ENCODE measurements around the gene TTN.

TTN gene

GRCh38 chr2:178542161-178542560 lies 265.1 kb downstream of the TTN start:
- TF ChIP-seq CTCF (conservative IDR thresholded peaks at IDR 0.05; ENCODE audit: low read length): no peak
- no peak for DNase-seq (ENCODE audit: low read depth)
- no peak overlapping the region for H3K4me3 ChIP-seq (ENCODE audit: low read length)

- no peak for TF ChIP-seq CTCF (conservative IDR thresholded peaks at IDR 0.05; ENCODE audit: low read length)
These were observed 271.2 kb downstream of the TTN start for GRCh38 chr2:178536037-178536436.

GRCh38 chr2:178531168-178531567 lies 276.1 kb downstream of the TTN start:
- no peak overlapping the region for H3K4me3 ChIP-seq (ENCODE audit: low read length)
- TF ChIP-seq CTCF (conservative IDR thresholded peaks at IDR 0.05; ENCODE audit: low read length): no peak
- no peak for DNase-seq (ENCODE audit: low read depth)

More at GRCh38 chr2:178536037-178536436, 271.2 kb downstream of the TTN start:
- DNase-seq (ENCODE audit: low read depth): no peak
- no peak overlapping the region for H3K4me3 ChIP-seq (ENCODE audit: low read length)

GRCh38 chr2:178530625-178531142 lies 276.5 kb downstream of the TTN start:
- no peak for DNase-seq (ENCODE audit: low read depth)
- TF ChIP-seq CTCF (conservative IDR thresholded peaks at IDR 0.05; ENCODE audit: low read length): no peak
- H3K4me3 ChIP-seq (ENCODE audit: low read length): no peak overlapping the region

GRCh38 chr2:178530131-178530530 lies 277.1 kb downstream of the TTN start:
- no peak overlapping the region for H3K4me3 ChIP-seq (ENCODE audit: low read length)
- no peak for DNase-seq (ENCODE audit: low read depth)
- TF ChIP-seq CTCF (conservative IDR thresholded peaks at IDR 0.05; ENCODE audit: low read length): no peak

GRCh38 chr2:178529194-178529593 lies 278.0 kb downstream of the TTN start:
- no peak for TF ChIP-seq CTCF (conservative IDR thresholded peaks at IDR 0.05; ENCODE audit: low read length)
- DNase-seq (ENCODE audit: low read depth): no peak
- H3K4me3 ChIP-seq (ENCODE audit: low read length): no peak overlapping the region

GRCh38 chr2:178528647-178529046 lies 278.6 kb downstream of the TTN start:
- TF ChIP-seq CTCF (conservative IDR thresholded peaks at IDR 0.05; ENCODE audit: low read length): no peak

More at GRCh38 chr2:178528647-178529046, 278.6 kb downstream of the TTN start:
- H3K4me3 ChIP-seq (ENCODE audit: low read length): no peak overlapping the region
- DNase-seq (ENCODE audit: low read depth): no peak

Data from AG10803 (cell line).